Measurements from ENCODE around the gene KCNMA1.
"Not testable (repeated sequence)": the region's sequence is repeated elsewhere in the genome, so short reads cannot be mapped to it uniquely, and the experiment has no call there.

KCNMA1 gene

GRCh38 chr10:77661674-77662073 is 24.1 kb upstream of the KCNMA1 start:
- no peak for DNase-seq

- no peak for DNase-seq
These were observed 23.5 kb upstream of the KCNMA1 start for GRCh38 chr10:77661100-77661499.

GRCh38 chr10:77659046-77659670 is 21.6 kb upstream of the KCNMA1 start:
- DNase-seq: not testable (repeated sequence)

GRCh38 chr10:77653210-77653609 is 15.6 kb upstream of the KCNMA1 start:
- DNase-seq: no peak

GRCh38 chr10:77649333-77650331 is 12.0 kb upstream of the KCNMA1 start:
- DNase-seq: no peak

GRCh38 chr10:77648472-77648871 is 10.9 kb upstream of the KCNMA1 start:
- no peak for DNase-seq

GRCh38 chr10:77647543-77648293 is 10.1 kb upstream of the KCNMA1 start:
- no peak for DNase-seq

GRCh38 chr10:77644557-77645243 is 7.1 kb upstream of the KCNMA1 start:
- no peak for DNase-seq

- peak; percentile 67 for DNase-seq
These were observed 6.3 kb upstream of the KCNMA1 start for GRCh38 chr10:77643795-77644468.

GRCh38 chr10:77641788-77642397 is 4.3 kb upstream of the KCNMA1 start:
- DNase-seq: peak; percentile 83

GRCh38 chr10:77641344-77641743 is 3.7 kb upstream of the KCNMA1 start:
- no peak for DNase-seq

- no peak for DNase-seq
These were observed 2.6 kb upstream of the KCNMA1 start for GRCh38 chr10:77640167-77640566.

GRCh38 chr10:77639756-77640155 is 2.1 kb upstream of the KCNMA1 start:
- DNase-seq: no peak

- peak; percentile 58 for DNase-seq
These were observed 903 bp upstream of the KCNMA1 start for GRCh38 chr10:77638321-77639101.

- no peak for DNase-seq
These were observed 559 bp downstream of the KCNMA1 start for GRCh38 chr10:77636967-77637531.

- no peak for DNase-seq
These were observed 1.2 kb downstream of the KCNMA1 start for GRCh38 chr10:77636282-77636966.

- DNase-seq: no peak
These were observed 2.0 kb downstream of the KCNMA1 start for GRCh38 chr10:77635402-77636227.

- no peak for DNase-seq
These were observed 2.7 kb downstream of the KCNMA1 start for GRCh38 chr10:77634939-77635338.

GRCh38 chr10:77633376-77633775 is 4.2 kb downstream of the KCNMA1 start:
- DNase-seq: no peak
